ENCODE data around the gene UCK1.

UCK1 gene

GRCh38 chr9:131496844-131497405, 34.1 kb downstream of the UCK1 start:
- no peak for DNase-seq
- ATAC-seq = no peak

- ATAC-seq (no peak), DNase-seq (no peak)
Observed at GRCh38 chr9:131495785-131496184, 35.3 kb downstream of the UCK1 start.

GRCh38 chr9:131494296-131494870, 36.7 kb downstream of the UCK1 start:
- ATAC-seq = no peak
- no peak for DNase-seq

GRCh38 chr9:131492070-131492469, 39.0 kb downstream of the UCK1 start:
- DNase-seq = no peak
- no peak for ATAC-seq

- DNase-seq = no peak
- no peak for ATAC-seq
Observed at GRCh38 chr9:131491001-131491710, 39.9 kb downstream of the UCK1 start.

- no peak for ATAC-seq
- no peak for DNase-seq
Observed at GRCh38 chr9:131490514-131490913, 40.5 kb downstream of the UCK1 start.

- no peak for ATAC-seq
- DNase-seq = no peak
Observed at GRCh38 chr9:131487621-131488031, 43.4 kb downstream of the UCK1 start.

- ATAC-seq = no peak
- DNase-seq = no peak
Observed at GRCh38 chr9:131487001-131487400, 44.1 kb downstream of the UCK1 start.

- ATAC-seq (no peak), DNase-seq (no peak)
Observed at GRCh38 chr9:131485728-131486422, 45.2 kb downstream of the UCK1 start.

GRCh38 chr9:131485206-131485605, 45.9 kb downstream of the UCK1 start:
- ATAC-seq (no peak), DNase-seq (no peak)

GRCh38 chr9:131484560-131485185, 46.4 kb downstream of the UCK1 start:
- ATAC-seq = no peak
- no peak for DNase-seq

- ATAC-seq (no peak), DNase-seq (no peak)
Observed at GRCh38 chr9:131484051-131484445, 47.0 kb downstream of the UCK1 start.

GRCh38 chr9:131483319-131484050, 47.6 kb downstream of the UCK1 start:
- no peak for DNase-seq
- ATAC-seq = no peak

GRCh38 chr9:131482343-131483006, 48.6 kb downstream of the UCK1 start:
- DNase-seq (no peak), ATAC-seq (no peak)

GRCh38 chr9:131481441-131482342, 49.4 kb downstream of the UCK1 start:
- ATAC-seq (no peak), DNase-seq (no peak)

- ATAC-seq (no peak), DNase-seq (no peak)
Observed at GRCh38 chr9:131480258-131480657, 50.8 kb downstream of the UCK1 start.

- no peak for DNase-seq
Observed at GRCh38 chr9:131478911-131479310, 52.2 kb downstream of the UCK1 start.

GRCh38 chr9:131478421-131478868, 52.6 kb downstream of the UCK1 start:
- DNase-seq (peak; percentile 67), ATAC-seq (peak; percentile 26)

More at GRCh38 chr9:131478911-131479310, 52.2 kb downstream of the UCK1 start:
- no peak for ATAC-seq

- DNase-seq = no peak
- no peak for ATAC-seq
Observed at GRCh38 chr9:131477816-131478419, 53.1 kb downstream of the UCK1 start.

GRCh38 chr9:131477367-131477766, 53.7 kb downstream of the UCK1 start:
- DNase-seq (no peak), ATAC-seq (no peak)

Measured in stimulated activated naive CD8-positive, alpha-beta T cell treated with anti-CD3 and anti-CD28 coated beads, Interleukin-15, Interleukin-2, amounts not matched to agents 100 U/mL and 50 U/mL, for 24 hours (primary cell).